AG09319 (cell line): ENCODE data around the gene CAPS.

Experiments used
- DNase-seq: peaks from one replicate; pipeline ENCODE4 v3.0.0-alpha.2; 2010; ENCODE audit warnings: low read depth; ENCODE audit errors: extremely low read depth
- CTCF ChIP-seq: IDR thresholded peaks from 2 replicates; pipeline ENCODE4 v1.5.1; 2011; ENCODE audit warnings: low read depth, mild to moderate bottlenecking, inconsistent platforms, low read length, moderate library complexity

Gene CAPS

GRCh38 chr19:5889288-5889971 lies 24.6 kb upstream of the CAPS start:
- no peak for DNase-seq
- no peak for TF ChIP-seq CTCF

GRCh38 chr19:5890099-5890498 lies 24.0 kb upstream of the CAPS start:
- TF ChIP-seq CTCF: no peak
- DNase-seq: no peak

- DNase-seq: no peak
- no peak for TF ChIP-seq CTCF
Observed at GRCh38 chr19:5891572-5891937, 22.5 kb upstream of the CAPS start.

GRCh38 chr19:5891938-5892771 lies 21.9 kb upstream of the CAPS start:
- no peak for DNase-seq
- TF ChIP-seq CTCF: peak; percentile 73

- no peak for DNase-seq
- no peak for TF ChIP-seq CTCF
Observed at GRCh38 chr19:5892772-5893275, 21.2 kb upstream of the CAPS start.

- DNase-seq: no peak
- no peak for TF ChIP-seq CTCF
Observed at GRCh38 chr19:5893296-5893903, 20.7 kb upstream of the CAPS start.
